NT2/D1 (cell line): Measurements from ENCODE around the gene CEP126.

Source experiments
- DNase-seq: peaks from one replicate; pipeline ENCODE4 v3.0.0-alpha.2; 2011; ENCODE audit warnings: low read depth, low spot score
- H3K27me3 ChIP-seq: 2 replicates; pipeline ENCODE4 v1.6.0; 2011; ENCODE audit warnings: mild to moderate bottlenecking; ENCODE audit not compliant: insufficient read length, insufficient read depth
- H3K36me3 ChIP-seq: 2 replicates; pipeline ENCODE4 v1.6.1; 2011; ENCODE audit warnings: mild to moderate bottlenecking, low read length, mixed read lengths; ENCODE audit not compliant: insufficient read depth, insufficient read length
- H3K4me1 ChIP-seq: 2 replicates; pipeline ENCODE4 v1.5.1; 2011; ENCODE audit not compliant: insufficient read depth, insufficient read length
- H3K4me3 ChIP-seq: 2 replicates; pipeline ENCODE4 v1.5.1; 2011; ENCODE audit warnings: low read depth; ENCODE audit not compliant: insufficient read length
- H3K9ac ChIP-seq: 2 replicates; pipeline ENCODE4 v1.6.0; 2011; ENCODE audit warnings: low read depth; ENCODE audit not compliant: insufficient read length
- H3K9me3 ChIP-seq: 2 replicates; pipeline ENCODE4 v1.5.1; 2011; ENCODE audit warnings: mild to moderate bottlenecking, low read length; ENCODE audit not compliant: insufficient read depth
- SUZ12 ChIP-seq: IDR thresholded peaks from 2 replicates; pipeline ENCODE4 v1.6.1; 2011; ENCODE audit not compliant: insufficient read length, insufficient read depth; ENCODE audit errors: extremely low read depth
- YY1 ChIP-seq: IDR thresholded peaks from 2 replicates; pipeline ENCODE4 v1.6.1; 2011; ENCODE audit not compliant: insufficient read length, insufficient read depth
- ZNF274 ChIP-seq: IDR thresholded peaks from 2 replicates; pipeline ENCODE4 v1.6.1; 2011; ENCODE audit warnings: mild to moderate bottlenecking, low read depth, low read length

The CEP126 gene

GRCh38 chr11:102014756-102015155 lies 99.9 kb downstream of the CEP126 start:
- Histone ChIP-seq H3K9ac (no peak overlapping the region), H3K36me3 (no peaks in the 10 kb centered on the region), H3K4me1 (peaks cover 2% of the 10 kb centered on the region), H3K4me3 (no peak overlapping the region), H3K9me3 (no peaks in the 10 kb centered on the region), H3K27me3 (no peaks in the 10 kb centered on the region)
- TF ChIP-seq YY1 = no peak
- no peak for TF ChIP-seq ZNF274
- TF ChIP-seq SUZ12 = no peak
- no peak for DNase-seq

GRCh38 chr11:102017026-102017425 lies 102.2 kb downstream of the CEP126 start:
- Histone ChIP-seq H3K9ac (no peak overlapping the region), H3K36me3 (no peaks in the 10 kb centered on the region), H3K4me1 (peaks cover 2% of the 10 kb centered on the region), H3K4me3 (no peak overlapping the region), H3K9me3 (no peaks in the 10 kb centered on the region), H3K27me3 (no peaks in the 10 kb centered on the region)
- no peak for DNase-seq
- TF ChIP-seq YY1 (no peak), ZNF274 (no peak), SUZ12 (no peak)

- Histone ChIP-seq H3K9me3 (no peaks in the 10 kb centered on the region), H3K4me1 (no peaks in the 10 kb centered on the region)
Observed at GRCh38 chr11:102026217-102026616, 111.4 kb downstream of the CEP126 start.

GRCh38 chr11:102026959-102027358 lies 112.1 kb downstream of the CEP126 start:
- TF ChIP-seq ZNF274 (no peak), YY1 (no peak), SUZ12 (no peak)
- Histone ChIP-seq H3K36me3 (no peaks in the 10 kb centered on the region), H3K4me1 (no peaks in the 10 kb centered on the region), H3K9me3 (no peaks in the 10 kb centered on the region), H3K9ac (no peak overlapping the region), H3K4me3 (no peak overlapping the region), H3K27me3 (no peaks in the 10 kb centered on the region)
- no peak for DNase-seq

More at GRCh38 chr11:102026217-102026616, 111.4 kb downstream of the CEP126 start:
- Histone ChIP-seq H3K4me3 (no peak overlapping the region), H3K36me3 (no peaks in the 10 kb centered on the region), H3K27me3 (no peaks in the 10 kb centered on the region), H3K9ac (no peak overlapping the region)
- TF ChIP-seq YY1 = no peak
- TF ChIP-seq ZNF274 = no peak
- no peak for TF ChIP-seq SUZ12
- DNase-seq = no peak

- H3K36me3 ChIP-seq = no peaks in the 10 kb centered on the region
- no peaks in the 10 kb centered on the region for H3K27me3 ChIP-seq
- H3K9ac ChIP-seq = no peak overlapping the region
- H3K9me3 ChIP-seq = no peaks in the 10 kb centered on the region
- no peak for DNase-seq
- H3K4me3 ChIP-seq = no peak overlapping the region
- H3K4me1 ChIP-seq = no peaks in the 10 kb centered on the region
- TF ChIP-seq YY1 = no peak
- no peak for TF ChIP-seq SUZ12
- no peak for TF ChIP-seq ZNF274
Observed at GRCh38 chr11:102036757-102037156, 121.9 kb downstream of the CEP126 start.

- no peak overlapping the region for H3K9ac ChIP-seq
- DNase-seq = no peak
- H3K9me3 ChIP-seq = no peaks in the 10 kb centered on the region
- H3K4me1 ChIP-seq = no peaks in the 10 kb centered on the region
- no peak for TF ChIP-seq SUZ12
- no peak for TF ChIP-seq ZNF274
- no peak for TF ChIP-seq YY1
- H3K36me3 ChIP-seq = no peaks in the 10 kb centered on the region
- no peaks in the 10 kb centered on the region for H3K27me3 ChIP-seq
- no peak overlapping the region for H3K4me3 ChIP-seq
Observed at GRCh38 chr11:102046841-102047240, 132.0 kb downstream of the CEP126 start.

- TF ChIP-seq ZNF274 = no peak
- no peak for TF ChIP-seq YY1
- TF ChIP-seq SUZ12 = no peak
- no peak for DNase-seq
- Histone ChIP-seq H3K9me3 (no peaks in the 10 kb centered on the region), H3K4me1 (no peaks in the 10 kb centered on the region), H3K4me3 (no peak within 1 kb of the TSS), H3K27me3 (no peaks in the 10 kb centered on the region), H3K36me3 (no peaks in the 10 kb centered on the region), H3K9ac (no peak within 1 kb of the TSS)
Observed at GRCh38 chr11:102047305-102047924, 132.6 kb downstream of the CEP126 start, which contains the start of gene CFAP300. CFAP300 (plus strand) TSS chr11:102047437; CDS start chr11:102047471, 34 bp downstream.
